ENCODE results near the gene DUSP2.

The DUSP2 gene

GRCh38 chr2:96113367-96113677 lies 31.9 kb downstream of the DUSP2 start:
- FAIRE-seq: no peak

- FAIRE-seq: no peak
Measured at GRCh38 chr2:96112501-96113366, 32.5 kb downstream of the DUSP2 start.

GRCh38 chr2:96111823-96112500 lies 33.3 kb downstream of the DUSP2 start:
- no peak for FAIRE-seq

GRCh38 chr2:96111257-96111640 lies 34.0 kb downstream of the DUSP2 start:
- FAIRE-seq: no peak

DNA sequence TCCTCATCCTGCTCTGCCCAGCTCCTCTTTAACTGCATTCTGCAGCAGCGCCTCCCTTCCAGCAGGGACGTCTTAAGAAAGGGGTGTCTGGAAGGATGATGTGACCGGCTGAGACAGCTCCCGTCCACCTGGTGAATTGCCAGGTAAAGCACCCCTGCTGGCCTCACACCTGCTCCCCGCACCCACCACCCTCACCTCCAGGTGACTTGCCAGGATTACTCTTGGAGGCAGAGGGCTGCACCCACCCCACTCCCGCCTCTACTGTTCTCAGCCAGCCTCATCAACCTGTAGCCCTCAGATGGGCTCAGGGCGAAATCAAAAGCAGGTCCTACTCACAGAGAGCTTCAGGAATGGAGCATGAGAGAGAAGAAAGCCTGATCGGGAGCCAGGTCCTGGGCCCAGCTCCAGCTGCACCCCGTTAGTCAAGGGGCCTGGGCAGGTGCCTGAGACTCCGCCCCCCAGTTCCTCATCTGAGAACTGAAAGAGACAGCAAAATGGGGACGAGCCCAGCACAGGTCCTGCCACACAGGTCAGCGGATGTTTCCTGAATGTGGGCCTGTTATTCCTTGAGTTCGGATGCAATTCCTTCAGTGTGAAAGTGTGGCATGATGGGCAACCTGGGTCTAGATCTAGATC lies 34.5 kb downstream of the DUSP2 start:
- no peak for FAIRE-seq

GRCh38 chr2:96109931-96110511 lies 35.2 kb downstream of the DUSP2 start:
- FAIRE-seq: no peak

GRCh38 chr2:96109361-96109680 lies 35.9 kb downstream of the DUSP2 start:
- no peak for FAIRE-seq

GRCh38 chr2:96108541-96109360 lies 36.5 kb downstream of the DUSP2 start:
- no peak for FAIRE-seq

- FAIRE-seq: no peak
Measured at GRCh38 chr2:96108151-96108540, 37.1 kb downstream of the DUSP2 start.

DNA sequence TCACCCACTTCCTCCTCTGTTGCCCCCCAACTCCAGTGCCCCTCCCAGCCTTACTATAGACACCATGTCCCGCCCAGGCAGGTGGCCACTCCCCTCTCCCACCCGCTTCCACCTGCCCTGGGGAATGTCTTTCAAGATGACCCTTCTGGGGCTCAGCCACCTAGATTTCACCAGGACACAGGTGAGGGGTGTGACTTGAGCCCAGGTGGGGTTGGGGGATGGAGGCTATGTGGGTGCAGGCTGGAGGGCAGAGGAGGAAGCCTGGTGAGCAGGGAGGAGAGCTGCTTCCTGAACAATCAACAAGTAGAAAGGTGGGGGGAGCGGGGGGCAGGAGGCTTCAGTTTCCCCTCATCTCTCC lies 37.6 kb downstream of the DUSP2 start:
- no peak for FAIRE-seq

GRCh38 chr2:96106991-96107707 lies 38.1 kb downstream of the DUSP2 start:
- no peak for FAIRE-seq

GRCh38 chr2:96105994-96106715 lies 39.1 kb downstream of the DUSP2 start:
- no peak for FAIRE-seq

GRCh38 chr2:96105152-96105915 lies 39.9 kb downstream of the DUSP2 start:
- no peak for FAIRE-seq

DNA sequence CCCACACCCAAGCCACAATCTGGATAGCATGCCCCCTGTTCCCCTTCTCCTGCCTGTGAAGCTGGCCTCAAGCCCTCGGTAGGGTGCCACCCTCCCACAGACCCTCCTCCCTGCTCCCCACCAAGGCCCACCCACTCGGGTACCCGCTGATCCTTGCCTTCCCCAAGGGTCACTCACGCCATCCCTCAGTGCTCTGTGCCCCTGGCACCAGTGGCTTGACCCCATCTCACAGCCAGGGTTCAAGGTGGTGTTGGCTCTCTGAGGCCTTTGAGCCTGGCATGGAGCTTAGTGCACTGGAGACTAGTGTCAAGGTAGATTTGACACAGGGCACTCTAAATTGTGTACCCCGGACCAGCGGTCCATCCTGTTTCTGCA lies 40.8 kb downstream of the DUSP2 start:
- no peak for FAIRE-seq

GRCh38 chr2:96103761-96104486 lies 41.3 kb downstream of the DUSP2 start:
- no peak for FAIRE-seq

- no peak for FAIRE-seq
Measured at GRCh38 chr2:96103187-96103601, 42.0 kb downstream of the DUSP2 start.

DNA sequence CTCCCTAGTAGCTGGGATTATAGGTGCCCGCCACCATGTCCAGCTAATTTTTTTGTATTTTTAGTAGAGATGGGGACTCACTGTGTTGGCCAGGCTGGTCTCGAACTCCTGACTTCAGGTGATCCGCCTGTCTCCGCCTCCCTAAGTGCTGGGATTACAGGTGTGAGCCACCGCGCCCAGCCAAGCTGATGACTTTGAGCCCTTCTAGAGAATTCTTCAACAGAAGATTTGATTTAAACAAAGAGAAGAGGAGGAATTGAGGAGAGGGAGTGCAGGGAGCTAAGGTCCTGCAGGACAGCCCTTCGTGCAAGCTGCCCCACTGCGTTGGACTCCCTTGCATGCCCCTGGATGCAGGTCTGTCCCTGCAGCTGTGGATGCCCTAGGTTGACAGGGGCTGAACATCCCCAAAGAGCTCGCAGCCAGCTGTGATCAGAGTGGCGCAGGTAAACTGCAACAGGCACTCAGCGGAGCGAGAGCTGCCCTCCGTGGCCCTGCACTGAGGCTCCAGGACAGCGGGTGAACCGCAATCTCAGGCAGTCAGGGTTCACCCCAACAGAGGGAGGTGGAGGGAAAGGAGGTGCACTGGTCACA lies 42.5 kb downstream of the DUSP2 start:
- FAIRE-seq: no peak

DNA sequence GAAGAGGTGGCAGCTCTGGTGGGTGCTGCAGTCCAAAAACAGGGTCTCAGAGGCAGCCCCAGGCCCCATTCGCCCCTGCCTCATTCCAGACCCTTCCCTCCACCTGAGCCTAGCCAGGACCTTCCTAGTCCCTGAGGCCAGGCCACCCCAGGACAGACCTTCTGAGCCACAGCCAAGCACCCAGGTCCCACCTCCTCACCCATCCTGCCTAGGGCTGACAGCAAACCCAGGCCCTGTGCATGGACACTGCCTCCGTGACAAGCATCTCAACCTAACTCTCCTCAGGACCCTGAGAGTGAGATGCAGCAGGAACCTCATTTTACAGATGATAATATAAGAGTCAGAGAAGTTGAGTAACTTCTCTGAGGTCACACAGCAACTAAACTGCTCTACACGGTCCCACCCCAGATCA lies 44.3 kb downstream of the DUSP2 start:
- FAIRE-seq: no peak

DNA sequence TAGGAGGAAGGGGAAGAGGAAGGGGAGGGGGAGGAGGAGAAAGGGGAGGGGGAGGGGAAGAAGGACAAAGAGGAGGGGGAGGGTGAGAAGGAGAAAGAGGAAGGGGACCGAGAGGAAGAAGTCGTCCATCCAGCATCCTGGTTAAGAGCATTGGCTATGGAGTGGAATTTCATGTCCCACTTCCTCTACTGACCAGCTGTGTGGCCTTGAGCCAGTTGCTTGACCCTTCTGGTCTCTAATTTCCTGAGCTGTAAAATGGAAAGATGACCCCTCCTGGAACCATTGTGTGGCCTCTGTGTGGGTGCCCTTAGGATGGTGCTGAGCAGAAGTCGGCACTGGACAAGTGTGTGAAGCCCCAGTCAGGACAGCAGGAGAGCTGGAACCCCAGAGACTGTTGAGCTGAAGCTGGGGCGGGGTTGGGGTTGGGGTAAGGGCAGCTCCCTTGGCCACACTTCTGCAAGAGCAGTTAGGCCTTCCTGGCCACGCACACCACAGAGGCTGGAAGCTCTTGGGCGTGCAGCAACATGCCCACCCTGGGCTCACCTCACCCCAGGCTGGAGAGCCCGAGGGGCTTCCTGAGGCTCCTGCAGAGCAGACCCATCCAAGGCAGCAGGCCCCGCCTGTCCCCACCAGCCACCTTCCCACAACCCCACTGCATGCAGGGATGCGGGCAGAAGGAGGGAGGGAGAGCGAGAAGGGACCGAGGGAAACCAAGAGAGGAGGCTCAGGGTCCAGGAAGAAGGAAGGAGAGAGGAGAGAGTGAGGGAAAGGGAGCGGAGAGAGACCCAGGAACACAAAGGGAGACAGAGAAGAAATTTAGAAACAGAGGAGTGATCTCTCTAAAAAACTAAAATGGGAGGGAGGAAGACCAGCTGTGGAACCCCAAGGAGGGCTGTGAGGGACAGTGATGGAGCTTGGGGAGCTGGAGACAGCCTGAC lies 45.1 kb downstream of the DUSP2 start:
- no peak for FAIRE-seq
